ENCODE data around the gene DDIAS. TPM values are rescaled to one million over a fixed set of nuclear protein-coding genes. Genes with fewer than 3 reads are reported as not detected.
"Not testable (repeated sequence)": the region's sequence is repeated elsewhere in the genome, so short reads cannot be mapped to it uniquely, and the experiment has no call there.

The DDIAS gene
- total RNA-seq, 4 donors from 2014 or later: 0.13 to 4.1 (median 0.87) TPM

GRCh38 chr11:82939456-82939855 lies 37.9 kb downstream of the DDIAS start:
- DNase-seq (ENCODE audit: low spot score): no peak
- ATAC-seq (ENCODE audit: low FRiP score): no peak
- TF ChIP-seq, protein P1, sequence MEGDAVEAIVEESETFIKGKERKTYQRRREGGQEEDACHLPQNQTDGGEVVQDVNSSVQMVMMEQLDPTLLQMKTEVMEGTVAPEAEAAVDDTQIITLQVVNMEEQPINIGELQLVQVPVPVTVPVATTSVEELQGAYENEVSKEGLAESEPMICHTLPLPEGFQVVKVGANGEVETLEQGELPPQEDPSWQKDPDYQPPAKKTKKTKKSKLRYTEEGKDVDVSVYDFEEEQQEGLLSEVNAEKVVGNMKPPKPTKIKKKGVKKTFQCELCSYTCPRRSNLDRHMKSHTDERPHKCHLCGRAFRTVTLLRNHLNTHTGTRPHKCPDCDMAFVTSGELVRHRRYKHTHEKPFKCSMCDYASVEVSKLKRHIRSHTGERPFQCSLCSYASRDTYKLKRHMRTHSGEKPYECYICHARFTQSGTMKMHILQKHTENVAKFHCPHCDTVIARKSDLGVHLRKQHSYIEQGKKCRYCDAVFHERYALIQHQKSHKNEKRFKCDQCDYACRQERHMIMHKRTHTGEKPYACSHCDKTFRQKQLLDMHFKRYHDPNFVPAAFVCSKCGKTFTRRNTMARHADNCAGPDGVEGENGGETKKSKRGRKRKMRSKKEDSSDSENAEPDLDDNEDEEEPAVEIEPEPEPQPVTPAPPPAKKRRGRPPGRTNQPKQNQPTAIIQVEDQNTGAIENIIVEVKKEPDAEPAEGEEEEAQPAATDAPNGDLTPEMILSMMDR (IDR thresholded peaks at IDR 0.05): no peak

DNA sequence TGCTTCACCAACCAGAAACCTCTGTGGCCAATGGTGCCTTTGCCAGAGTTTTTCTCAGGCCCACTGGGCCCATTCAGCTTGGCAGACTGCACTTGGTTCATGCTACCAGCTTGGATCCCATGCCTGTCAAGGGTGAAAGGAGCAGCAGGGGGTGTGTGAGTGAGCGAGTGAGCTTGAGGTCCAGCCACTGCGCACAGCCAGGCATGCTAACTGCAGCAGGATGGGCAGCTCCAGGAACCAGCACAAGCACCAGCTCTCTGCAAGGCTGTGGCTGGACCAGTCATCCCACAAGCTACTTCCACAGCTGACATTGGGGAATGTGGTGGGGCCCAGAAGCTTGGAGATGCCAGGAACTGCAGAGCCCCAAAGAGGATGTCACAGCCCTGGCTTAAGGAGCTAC lies 40.8 kb downstream of the DDIAS start:
- ATAC-seq (ENCODE audit: low FRiP score) (no peak), DNase-seq (ENCODE audit: low spot score) (no peak)
- TF ChIP-seq, protein P1 (IDR thresholded peaks at IDR 0.05): no peak

GRCh38 chr11:82943430-82943829 lies 41.9 kb downstream of the DDIAS start:
- ATAC-seq (ENCODE audit: low FRiP score): not testable (repeated sequence)

GRCh38 chr11:82944198-82944597 lies 42.7 kb downstream of the DDIAS start:
- TF ChIP-seq, protein P1 (IDR thresholded peaks at IDR 0.05): no peak
- DNase-seq (ENCODE audit: low spot score) (no peak), ATAC-seq (ENCODE audit: low FRiP score) (no peak)

More at GRCh38 chr11:82943430-82943829, 41.9 kb downstream of the DDIAS start:
- not testable (repeated sequence) for DNase-seq (ENCODE audit: low spot score)

GRCh38 chr11:82945041-82945440 lies 43.5 kb downstream of the DDIAS start:
- not testable (repeated sequence) for ATAC-seq (ENCODE audit: low FRiP score); DNase-seq (ENCODE audit: low spot score)

- ATAC-seq (ENCODE audit: low FRiP score): no peak
- no peak for DNase-seq (ENCODE audit: low spot score)
- TF ChIP-seq, protein P1 (IDR thresholded peaks at IDR 0.05): no peak
These were observed 44.1 kb downstream of the DDIAS start for GRCh38 chr11:82945682-82946081.

GRCh38 chr11:82949352-82949751 lies 47.8 kb downstream of the DDIAS start:
- TF ChIP-seq, protein P1 (IDR thresholded peaks at IDR 0.05): no peak
- no peak for ATAC-seq (ENCODE audit: low FRiP score)

DNA sequence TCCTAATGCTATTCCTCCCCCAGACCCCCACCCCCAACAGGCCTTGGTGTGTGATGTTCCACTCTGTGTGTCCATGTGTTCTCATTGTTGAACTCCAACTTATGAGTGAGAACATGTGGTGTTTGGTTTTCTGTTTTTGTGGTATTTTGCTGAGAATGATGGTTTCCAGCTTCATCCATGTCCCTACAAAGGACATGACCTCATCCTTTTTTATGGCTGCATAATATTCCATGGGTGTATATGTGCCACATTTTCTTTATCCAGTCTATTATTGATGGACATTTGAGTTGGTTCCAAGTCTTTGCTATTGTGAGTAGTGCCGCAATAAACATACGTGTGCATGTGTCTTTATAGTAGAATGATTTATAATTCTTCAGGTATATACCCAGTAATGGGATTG lies 49.0 kb downstream of the DDIAS start:
- ATAC-seq (ENCODE audit: low FRiP score); DNase-seq (ENCODE audit: low spot score): not testable (repeated sequence)

More at GRCh38 chr11:82949352-82949751, 47.8 kb downstream of the DDIAS start:
- no peak for DNase-seq (ENCODE audit: low spot score)

DNA sequence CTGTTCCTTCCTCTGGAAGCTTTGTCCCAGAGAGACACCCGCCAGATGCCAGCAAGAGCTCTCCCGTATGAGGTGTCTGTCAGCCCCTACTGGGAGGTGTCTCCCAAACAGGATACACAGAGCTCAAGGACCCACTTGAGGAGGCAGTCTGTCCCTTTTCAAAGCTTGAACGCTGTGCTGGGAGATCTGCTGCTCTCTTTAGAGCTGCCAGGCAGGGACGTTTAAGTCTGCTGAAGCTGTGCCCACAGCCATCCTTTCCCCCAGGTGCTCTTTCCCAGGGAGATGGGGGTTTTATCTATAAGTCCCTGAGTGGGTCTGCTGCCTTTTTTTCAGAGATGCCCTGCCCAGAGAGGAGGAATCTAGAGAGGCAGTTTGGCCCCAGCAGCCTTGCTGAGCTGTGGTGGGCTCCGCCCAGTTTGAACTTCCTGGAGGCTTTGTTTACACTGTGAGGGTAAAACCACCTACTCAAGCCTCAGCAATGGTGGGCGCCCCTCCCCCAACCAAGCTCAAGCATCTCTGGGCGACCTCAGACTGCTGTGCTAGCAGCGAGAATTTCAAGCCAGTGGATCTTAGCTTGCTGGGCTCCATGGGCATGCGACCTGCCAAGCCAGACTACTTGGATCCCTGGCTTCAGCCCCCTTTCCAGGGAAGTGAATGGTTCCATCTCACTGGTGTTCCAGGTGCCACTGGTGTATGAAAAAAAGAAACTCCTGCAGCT lies 54.4 kb downstream of the DDIAS start:
- not testable (repeated sequence) for ATAC-seq (ENCODE audit: low FRiP score); DNase-seq (ENCODE audit: low spot score)
